AG09309 (cell line): ENCODE measurements around the gene POP4.

ENCODE experiments used
- DNase-seq: peaks from one replicate; pipeline ENCODE4 v3.0.0-alpha.2; 2010; ENCODE audit warnings: low read depth
- H3K4me3 ChIP-seq: 2 replicates; pipeline ENCODE4 v1.5.1; 2011; ENCODE audit warnings: mild to moderate bottlenecking, low read depth, low read length, moderate library complexity; ENCODE audit not compliant: control insufficient read depth
- TF ChIP-seq, protein P1 (sequence below): IDR thresholded peaks from 2 replicates; pipeline ENCODE4 v1.5.1; 2011; ENCODE audit warnings: mild to moderate bottlenecking, low read depth, low read length, inconsistent platforms; ENCODE audit not compliant: insufficient read depth, control insufficient read depth; ENCODE audit errors: missing control alignments

Gene POP4

DNA sequence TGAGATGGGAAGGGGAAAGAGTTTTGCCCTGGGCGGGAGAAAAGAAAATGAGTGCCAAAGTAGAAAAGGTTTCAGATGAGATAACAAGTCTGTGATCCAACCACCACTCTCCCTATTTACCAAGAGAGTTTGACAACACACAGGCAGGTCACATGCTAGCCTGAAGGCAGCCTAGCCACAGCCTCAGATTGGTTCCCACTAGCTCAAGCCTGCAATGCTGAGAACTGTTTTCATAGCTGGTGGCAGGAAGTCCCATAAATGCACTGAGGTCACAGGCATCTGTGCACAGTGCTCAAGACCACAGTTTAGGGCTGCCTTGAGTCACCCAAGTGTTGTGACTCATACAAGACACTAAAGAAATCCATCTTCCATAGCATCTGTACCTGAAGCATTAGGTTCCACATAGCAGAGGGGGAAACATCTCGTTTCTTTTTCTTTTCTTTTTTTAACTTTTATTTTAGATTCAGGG is 18.5 kb upstream of the POP4 start:
- H3K4me3 ChIP-seq: no peak overlapping the region
- no peak for DNase-seq
- TF ChIP-seq, protein P1, sequence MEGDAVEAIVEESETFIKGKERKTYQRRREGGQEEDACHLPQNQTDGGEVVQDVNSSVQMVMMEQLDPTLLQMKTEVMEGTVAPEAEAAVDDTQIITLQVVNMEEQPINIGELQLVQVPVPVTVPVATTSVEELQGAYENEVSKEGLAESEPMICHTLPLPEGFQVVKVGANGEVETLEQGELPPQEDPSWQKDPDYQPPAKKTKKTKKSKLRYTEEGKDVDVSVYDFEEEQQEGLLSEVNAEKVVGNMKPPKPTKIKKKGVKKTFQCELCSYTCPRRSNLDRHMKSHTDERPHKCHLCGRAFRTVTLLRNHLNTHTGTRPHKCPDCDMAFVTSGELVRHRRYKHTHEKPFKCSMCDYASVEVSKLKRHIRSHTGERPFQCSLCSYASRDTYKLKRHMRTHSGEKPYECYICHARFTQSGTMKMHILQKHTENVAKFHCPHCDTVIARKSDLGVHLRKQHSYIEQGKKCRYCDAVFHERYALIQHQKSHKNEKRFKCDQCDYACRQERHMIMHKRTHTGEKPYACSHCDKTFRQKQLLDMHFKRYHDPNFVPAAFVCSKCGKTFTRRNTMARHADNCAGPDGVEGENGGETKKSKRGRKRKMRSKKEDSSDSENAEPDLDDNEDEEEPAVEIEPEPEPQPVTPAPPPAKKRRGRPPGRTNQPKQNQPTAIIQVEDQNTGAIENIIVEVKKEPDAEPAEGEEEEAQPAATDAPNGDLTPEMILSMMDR: no peak

- no peak overlapping the region for H3K4me3 ChIP-seq
- DNase-seq: no peak
- TF ChIP-seq, protein P1: no peak
Observed at GRCh38 chr19:29588095-29588494, 18.0 kb upstream of the POP4 start.

- no peak overlapping the region for H3K4me3 ChIP-seq
- TF ChIP-seq, protein P1: no peak
- DNase-seq: no peak
Observed at GRCh38 chr19:29590278-29590677, 15.8 kb upstream of the POP4 start.

DNA sequence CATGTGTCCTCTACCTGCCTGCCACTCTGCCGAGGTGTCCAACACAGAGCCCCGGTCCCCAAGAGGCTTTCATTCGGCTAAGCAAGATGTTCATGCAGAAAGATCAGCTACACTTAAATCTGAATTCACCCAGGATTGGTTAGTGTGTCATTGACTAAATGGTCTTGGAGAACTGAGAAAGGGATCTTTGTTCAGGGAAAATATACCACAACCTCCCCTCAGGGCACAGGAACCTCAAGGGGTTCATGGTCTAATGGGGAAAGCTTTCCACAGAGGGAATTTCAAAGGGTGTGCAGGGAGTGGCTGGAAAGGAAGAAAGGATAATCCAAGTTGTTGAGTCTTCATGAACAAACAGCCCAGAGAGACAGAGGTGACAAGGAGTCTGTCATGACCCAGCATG is 14.4 kb upstream of the POP4 start:
- no peak overlapping the region for H3K4me3 ChIP-seq
- DNase-seq: no peak
- TF ChIP-seq, protein P1: no peak

DNA sequence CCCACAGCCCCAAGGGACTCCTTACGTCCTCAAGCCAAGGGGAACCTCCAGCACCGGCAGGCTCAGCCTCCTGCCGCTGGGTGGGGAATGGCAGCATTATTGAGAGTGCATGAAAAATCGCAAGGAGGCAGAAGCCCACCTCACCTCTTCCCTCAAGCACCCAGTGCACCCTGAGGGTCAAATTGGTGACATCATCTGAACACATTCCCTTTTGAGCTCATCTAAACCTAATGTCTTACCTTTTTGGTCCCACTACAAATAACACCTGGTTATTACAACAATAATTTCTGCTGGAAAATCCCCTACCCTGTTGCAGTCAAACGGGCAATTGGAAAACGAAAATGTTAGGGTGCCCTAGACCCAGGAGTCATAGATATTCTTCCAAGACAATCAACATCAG is 12.2 kb upstream of the POP4 start:
- TF ChIP-seq, protein P1: no peak
- H3K4me3 ChIP-seq: no peak overlapping the region
- DNase-seq: no peak

DNA sequence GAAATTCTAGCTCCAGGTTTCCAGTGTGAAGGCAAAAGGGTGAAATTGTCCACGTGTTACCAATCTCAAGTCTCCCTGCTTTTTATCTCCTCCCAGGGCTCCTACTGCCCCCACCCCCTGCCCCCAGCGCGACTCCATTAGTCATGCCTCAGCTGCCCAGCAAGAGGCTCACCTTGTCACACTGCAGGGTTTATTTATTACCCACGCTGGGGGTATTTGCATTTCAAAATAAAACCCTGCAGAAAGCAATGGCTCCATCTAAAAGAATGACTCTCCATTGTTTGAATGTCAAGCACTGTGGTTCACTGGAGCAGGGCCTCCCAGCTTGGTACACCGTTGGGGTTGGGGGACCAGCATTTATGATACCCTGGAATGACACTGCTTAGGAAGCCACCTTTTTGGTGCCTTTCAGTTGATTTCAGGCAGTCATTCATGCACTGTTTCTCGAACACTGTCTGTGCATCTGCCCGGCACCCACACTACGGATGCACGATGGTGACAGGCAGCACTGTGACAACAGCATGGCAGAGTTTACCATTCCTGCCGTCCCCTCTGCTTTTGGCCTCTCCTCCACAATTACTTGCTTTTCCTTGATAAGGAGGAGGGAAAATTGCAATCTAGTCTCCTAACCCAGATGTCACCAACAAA is 9.9 kb upstream of the POP4 start:
- TF ChIP-seq, protein P1: no peak
- H3K4me3 ChIP-seq: no peak overlapping the region
- DNase-seq: no peak

DNA sequence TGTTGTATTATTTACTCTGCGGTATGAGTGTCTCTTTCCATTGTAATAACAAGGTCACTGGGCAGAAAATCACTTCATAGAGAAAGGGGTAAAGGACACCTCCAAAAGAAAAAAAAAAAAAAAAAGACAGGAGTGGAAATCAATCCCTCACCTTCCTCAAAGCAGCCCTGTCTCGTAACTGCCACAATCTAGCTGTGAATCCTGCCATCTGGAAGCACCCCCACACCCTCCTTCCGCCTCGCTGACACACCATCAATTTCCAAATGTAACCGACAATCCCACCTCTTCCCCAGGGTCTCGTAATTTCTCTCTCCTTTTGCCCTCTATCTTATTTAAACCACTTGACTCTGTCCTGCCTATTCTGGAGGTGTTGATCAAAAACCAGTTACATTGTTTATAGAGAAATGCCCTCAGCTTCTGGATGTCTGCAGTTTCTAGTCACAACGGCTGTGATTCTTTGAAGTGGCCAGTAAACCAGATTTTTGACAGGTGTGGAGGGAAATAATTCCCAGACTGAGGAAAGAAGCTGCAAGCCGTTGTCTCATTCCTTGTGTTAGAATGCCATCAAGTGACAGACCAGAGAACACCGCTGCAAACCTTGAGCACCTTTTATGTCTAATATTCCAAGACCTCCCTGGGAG is 9.1 kb upstream of the POP4 start:
- H3K4me3 ChIP-seq: no peak overlapping the region
- TF ChIP-seq, protein P1: peak; percentile 46
- DNase-seq: no peak
